Sciatic nerve (tissue), 2 donors: ENCODE data around the gene CNGA4. TPM values are rescaled to one million over a fixed set of nuclear protein-coding genes. Genes with fewer than 3 reads are reported as not detected.

Experiments
- ATAC-seq: fragments of 200-7000 bp; cut with Tn5 transposase; one replicate; pipeline ENCODE4 v1.9.1; 2020; ENCODE audit warnings: mild to moderate bottlenecking, moderate library complexity
- DNase-seq: peaks from one replicate; pipeline ENCODE4 v3.0.0-alpha.2; 2020; ENCODE audit warnings: low spot score
- intact Hi-C: fragments of 100-400 bp; cut with DNase I; formaldehyde crosslinking; loops from one replicate; pipeline ENCODE4 v1.14.2; 2022
- total RNA-seq: library from RNA; stranded (reverse); fragmentation: NEBNext Ultra II Directional; extraction: Animal tissue kit (Norgen Biotek cat#: 25700); gene quantifications from one replicate; pipeline ENCODE4 v1.2.1, GENCODE V29; 2021
- donor health status: DM: no; HTN: no; CAD: no.
- donor health status: DM: no; HTN: no; CAD: no.

Gene CNGA4, protein sequence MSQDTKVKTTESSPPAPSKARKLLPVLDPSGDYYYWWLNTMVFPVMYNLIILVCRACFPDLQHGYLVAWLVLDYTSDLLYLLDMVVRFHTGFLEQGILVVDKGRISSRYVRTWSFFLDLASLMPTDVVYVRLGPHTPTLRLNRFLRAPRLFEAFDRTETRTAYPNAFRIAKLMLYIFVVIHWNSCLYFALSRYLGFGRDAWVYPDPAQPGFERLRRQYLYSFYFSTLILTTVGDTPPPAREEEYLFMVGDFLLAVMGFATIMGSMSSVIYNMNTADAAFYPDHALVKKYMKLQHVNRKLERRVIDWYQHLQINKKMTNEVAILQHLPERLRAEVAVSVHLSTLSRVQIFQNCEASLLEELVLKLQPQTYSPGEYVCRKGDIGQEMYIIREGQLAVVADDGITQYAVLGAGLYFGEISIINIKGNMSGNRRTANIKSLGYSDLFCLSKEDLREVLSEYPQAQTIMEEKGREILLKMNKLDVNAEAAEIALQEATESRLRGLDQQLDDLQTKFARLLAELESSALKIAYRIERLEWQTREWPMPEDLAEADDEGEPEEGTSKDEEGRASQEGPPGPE
- 0.31 TPM for total RNA-seq

- intact Hi-C loops, result no loop called here
- no peak for ATAC-seq
- no peak for DNase-seq
These were observed at the start of gene CNGA4 for GRCh38 chr11:6238902-6239301. TSS of gene CNGA4 (plus strand) at chr11:6239089. CDS start at chr11:6239207, 118 bp downstream.

DNA sequence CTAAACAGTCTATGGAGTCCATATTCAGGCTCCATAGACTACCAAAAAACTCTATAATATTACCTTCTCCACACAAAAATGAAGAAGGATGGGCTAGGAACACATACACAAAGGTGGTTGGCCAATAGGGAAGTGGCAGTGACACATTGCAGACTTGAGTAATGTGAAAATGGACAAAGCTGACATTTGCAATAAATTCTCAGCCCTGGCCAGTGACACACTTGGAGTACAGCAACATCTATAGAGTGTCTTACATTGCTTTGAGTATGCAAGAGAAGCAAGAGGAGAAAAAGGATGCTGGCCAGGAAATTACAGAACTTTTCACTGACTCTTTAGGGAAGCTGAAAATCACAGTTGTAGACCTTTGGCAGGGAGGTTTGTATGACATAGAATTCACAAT, 47.1 kb upstream of the CNGA4 start:
- intact Hi-C loops, result no loop called here
- ATAC-seq (no peak), DNase-seq (no peak)

DNA sequence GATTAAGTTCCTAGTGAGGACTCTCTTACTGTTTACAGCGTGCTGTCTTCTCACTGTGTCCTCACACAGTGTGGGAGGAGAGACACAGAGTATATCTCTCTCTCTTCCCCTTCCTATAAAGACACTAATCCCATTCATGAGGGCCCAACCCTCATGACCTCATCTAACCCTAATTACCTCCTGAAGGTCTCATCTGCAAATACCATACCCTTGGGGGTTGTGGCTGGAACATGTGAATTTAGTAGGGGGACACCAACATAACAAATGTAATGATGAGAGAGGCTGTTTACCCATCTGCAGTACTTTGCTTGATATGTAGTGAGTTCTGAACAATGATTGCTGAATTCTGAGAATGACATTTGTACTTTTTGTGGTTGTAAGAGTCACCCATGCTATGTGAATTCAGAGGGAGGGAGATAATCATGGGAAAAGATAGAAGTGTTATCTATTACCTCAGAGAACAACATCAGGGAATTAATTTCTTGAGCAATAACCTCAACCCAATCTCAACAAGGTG, 44.8 kb upstream of the CNGA4 start:
- ATAC-seq (no peak), DNase-seq (no peak)
- intact Hi-C loops, result no loop called here

DNA sequence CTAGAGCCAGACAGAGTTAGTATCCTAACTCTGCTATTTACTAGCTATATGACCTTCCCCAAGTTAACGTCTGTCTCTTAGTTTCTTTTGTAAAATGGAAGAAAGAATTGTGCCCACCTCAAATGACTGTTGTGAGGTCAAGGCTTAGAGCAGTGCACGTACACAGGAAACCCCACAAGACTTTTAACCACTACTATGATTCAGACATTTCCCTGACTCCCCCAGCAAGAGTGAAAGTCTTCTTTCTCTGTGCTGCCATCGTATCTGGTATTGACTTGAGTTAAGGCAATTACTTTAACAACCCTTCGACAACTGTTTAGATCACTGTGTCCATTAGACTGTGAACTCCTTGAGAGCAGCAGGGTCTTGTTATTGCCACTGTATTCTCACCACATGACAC, 42.5 kb upstream of the CNGA4 start:
- ATAC-seq (no peak), DNase-seq (no peak)
- intact Hi-C loops, result no loop called here

DNA sequence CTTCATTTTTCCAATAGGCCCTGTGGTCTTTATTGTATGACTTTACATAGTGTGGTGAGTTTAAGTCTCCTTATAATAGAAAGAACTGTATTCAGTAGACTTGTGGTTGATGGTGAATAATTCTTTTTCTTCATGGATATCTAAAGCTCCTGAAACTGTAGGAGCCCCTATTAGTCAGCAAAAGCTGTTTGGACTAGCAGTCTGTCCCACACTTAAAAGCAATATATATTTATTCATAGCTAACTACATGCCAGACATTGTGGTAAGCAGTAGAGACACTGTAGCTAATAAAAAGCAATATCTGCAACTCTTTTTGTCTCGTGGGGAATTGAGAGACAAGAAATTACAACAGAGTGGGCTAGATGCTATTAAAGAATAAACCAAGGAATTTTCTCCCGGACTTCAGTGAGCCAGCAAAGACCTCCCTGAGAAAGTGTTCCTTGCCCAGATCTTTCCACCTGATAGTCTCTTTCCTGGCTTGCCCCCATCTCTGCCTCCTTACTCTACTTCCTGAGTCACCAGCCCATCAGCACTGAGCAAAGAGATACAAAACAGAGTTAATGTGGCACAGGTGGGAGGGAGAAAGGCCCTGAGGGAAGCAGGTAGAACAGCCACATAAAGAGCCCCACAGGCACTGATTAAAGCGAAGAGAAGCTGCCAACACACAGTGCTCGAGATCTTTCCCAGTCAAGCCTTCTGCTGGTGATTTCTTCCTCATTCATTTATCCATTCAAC, 41.3 kb upstream of the CNGA4 start:
- DNase-seq (no peak), ATAC-seq (no peak)
- intact Hi-C loops, result no loop called here

DNA sequence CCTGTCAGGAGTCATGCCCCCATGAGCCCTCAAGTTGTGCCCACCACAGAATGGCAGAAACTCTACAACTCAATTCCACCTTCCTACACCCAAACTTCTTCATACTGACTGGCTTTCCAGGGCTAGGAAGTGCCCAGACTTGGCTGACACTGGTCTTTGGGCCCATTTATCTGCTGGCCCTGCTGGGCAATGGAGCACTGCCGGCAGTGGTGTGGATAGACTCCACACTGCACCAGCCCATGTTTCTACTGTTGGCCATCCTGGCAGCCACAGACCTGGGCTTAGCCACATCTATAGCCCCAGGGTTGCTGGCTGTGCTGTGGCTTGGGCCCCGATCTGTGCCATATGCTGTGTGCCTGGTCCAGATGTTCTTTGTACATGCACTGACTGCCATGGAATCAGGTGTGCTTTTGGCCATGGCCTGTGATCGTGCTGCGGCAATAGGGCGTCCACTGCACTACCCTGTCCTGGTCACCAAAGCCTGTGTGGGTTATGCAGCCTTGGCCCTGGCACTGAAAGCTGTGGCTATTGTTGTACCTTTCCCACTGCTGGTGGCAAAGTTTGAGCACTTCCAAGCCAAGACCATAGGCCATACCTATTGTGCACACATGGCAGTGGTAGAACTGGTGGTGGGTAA, 39.6 kb upstream of the CNGA4 start, which contains the start of gene OR52W1:
TSS of gene OR52W1 (plus strand) at position 51 of the 637 bp plus-strand sequence. CDS start at position 51, 0 bp downstream.
- no peak for DNase-seq
- ATAC-seq, result no peak
- intact Hi-C loops, result no loop called here

GRCh38 chr11:6200975-6201374, 37.9 kb upstream of the CNGA4 start:
- intact Hi-C loops, result no loop called here
- peak; percentile 68 for ATAC-seq
- no peak for DNase-seq

GRCh38 chr11:6201481-6201880, 37.4 kb upstream of the CNGA4 start:
- intact Hi-C loops, result no loop called here
- DNase-seq (no peak), ATAC-seq (no peak)

DNA sequence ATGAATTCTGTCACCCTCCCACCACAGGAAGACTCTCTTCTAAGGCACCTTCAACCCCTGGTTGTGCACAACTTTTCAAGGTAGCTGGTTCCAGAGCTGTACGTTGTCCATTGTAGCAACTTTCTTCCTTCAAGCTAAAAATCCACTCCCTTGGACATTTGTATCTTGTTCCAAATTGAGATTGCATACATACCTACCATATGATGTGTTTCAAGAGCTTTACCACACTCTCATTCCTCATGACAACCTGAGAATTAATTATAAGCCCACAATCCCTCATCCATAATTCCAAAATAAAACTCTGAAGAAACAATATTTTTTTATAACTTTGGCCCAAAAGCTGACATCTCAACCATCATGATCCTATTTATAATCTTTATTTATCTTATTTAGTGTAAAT, 36.8 kb upstream of the CNGA4 start:
- DNase-seq, result no peak

DNA sequence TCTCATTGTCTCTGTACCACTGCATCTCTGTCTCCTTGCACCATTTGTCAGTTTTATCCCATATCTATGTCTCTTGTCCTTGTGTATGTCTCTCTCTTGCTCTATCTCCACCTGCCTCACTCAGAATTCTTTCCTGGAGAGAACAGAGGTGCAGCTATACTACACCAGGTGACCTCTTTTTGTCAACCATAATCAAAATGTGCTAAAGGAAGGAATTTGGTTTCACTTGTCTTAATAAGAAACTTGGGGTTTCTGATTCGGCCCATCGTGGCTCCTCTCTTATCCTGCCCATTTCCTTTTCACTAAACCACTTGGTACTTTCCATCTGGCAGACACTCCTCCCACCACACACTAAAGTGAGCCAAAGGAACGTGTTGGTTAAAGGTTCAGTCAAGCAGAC, 35.6 kb upstream of the CNGA4 start:
- ATAC-seq, result no peak
- intact Hi-C loops, result no loop called here

More for the DNA sequence above, 36.8 kb upstream of the CNGA4 start:
- intact Hi-C loops, result no loop called here
- ATAC-seq, result no peak

DNA sequence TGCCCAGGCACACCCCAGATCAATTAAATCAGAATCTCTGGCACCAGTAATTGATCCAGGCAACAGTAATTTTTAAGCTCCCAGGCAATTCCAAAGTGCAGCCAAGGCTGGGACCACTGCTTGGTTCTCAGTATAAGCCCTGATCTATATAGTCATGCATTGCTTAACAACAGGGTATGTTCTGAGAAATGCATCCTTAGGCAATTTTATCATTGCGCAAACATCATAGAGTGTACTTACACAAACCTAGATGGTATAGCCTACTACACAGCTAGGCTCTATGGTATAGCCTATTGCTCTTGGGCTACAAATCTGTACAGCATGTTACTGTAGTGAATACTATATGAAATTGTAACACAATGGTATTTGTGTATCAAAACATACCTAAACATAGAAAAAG, 34.2 kb upstream of the CNGA4 start:
- ATAC-seq (no peak), DNase-seq (no peak)
- intact Hi-C loops, result no loop called here

More for the DNA sequence above, 35.6 kb upstream of the CNGA4 start:
- no peak for DNase-seq

DNA sequence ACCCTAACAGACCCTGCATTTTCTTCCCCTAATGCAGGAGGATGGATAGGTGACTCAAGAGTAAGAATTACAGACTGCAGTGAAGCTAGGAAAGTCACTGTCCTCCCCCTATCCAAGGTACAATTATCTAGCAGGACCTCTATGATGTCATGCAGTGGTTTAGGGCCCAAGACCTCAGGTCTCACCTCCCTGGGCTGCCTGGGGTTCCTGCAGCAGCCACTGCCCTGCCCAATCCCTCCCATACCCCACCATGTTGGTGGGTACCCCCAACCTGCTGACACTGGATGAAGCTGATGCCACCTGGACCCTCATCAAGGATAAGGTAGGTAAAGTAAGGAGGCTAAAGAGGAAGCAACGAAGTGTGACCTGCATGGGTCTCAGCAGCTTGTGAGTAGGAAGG, 33.5 kb upstream of the CNGA4 start, which contains the start of gene C11orf42:
TSS of gene C11orf42 (plus strand) at position 192 of the 400 bp plus-strand sequence. CDS start at position 251, 59 bp downstream.
- ATAC-seq, result no peak
- no peak for DNase-seq
- intact Hi-C loops, result no loop called here

GRCh38 chr11:6206456-6207180, 32.3 kb upstream of the CNGA4 start:
- no peak for DNase-seq
- intact Hi-C loops, result no loop called here
- ATAC-seq, result no peak

- intact Hi-C loops, result no loop called here
- DNase-seq (no peak), ATAC-seq (no peak)
These were observed 29.1 kb upstream of the CNGA4 start for GRCh38 chr11:6209801-6210200.

DNA sequence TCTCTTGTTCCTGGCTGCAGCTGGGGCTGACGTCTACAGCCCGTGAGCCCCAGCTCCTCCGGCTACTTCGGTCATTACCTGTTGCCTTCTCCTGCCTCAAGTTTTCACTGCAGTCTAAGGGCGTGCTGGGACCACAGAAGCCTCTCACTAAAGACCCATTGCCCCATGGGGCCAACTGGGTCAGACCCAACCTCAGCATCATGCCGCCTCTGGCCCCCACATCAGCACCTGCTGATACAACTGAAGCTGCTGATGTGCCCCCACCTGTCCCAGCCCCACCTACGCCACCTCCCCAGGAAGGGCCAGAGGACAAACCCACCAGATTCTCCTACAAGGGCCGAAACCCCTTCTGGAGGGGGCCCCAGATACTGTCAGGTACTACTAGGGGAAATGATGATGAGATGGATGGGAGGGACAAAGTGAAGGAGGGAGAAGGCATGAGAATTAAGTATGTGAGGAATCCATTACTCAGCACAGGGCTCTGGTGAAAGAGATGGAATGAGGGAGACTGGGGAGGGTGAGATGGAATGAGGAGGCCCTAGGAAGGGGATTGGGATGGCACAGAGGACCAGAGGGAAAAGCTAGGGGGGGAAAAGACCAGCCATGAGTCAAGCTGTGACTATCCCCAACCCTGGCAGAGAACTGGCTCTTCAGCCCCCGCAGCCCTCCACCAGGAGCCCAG, 28.5 kb upstream of the CNGA4 start:
- ATAC-seq, result no peak
- intact Hi-C loops, result no loop called here
- no peak for DNase-seq

DNA sequence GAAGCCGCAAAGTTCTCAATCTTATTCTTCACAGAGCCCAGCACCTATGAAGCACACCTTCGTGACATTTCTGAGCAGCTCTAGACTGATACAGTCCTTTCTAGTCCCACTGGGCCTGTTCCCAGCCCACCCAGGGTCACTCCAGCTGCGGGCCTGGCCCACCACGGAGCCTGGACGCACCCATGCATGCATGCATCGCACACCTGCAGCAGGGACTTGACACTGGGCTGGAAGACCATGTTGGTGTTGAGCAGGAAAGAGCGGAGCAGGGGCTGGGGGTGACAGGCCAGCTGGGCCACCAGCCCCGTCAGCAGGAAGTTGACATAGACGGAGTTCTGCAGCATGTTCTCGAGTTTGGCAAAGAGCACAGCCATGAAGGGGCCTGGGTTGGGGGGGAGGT, 24.4 kb upstream of the CNGA4 start:
- intact Hi-C loops, result no loop called here
- ATAC-seq (no peak), DNase-seq (no peak)

GRCh38 chr11:6216501-6216900, 22.4 kb upstream of the CNGA4 start:
- ATAC-seq (no peak), DNase-seq (no peak)
- intact Hi-C loops, result no loop called here

- intact Hi-C loops, result no loop called here
- ATAC-seq (no peak), DNase-seq (no peak)
These were observed 21.2 kb upstream of the CNGA4 start for GRCh38 chr11:6217722-6218121.
